HG03460 (cell line): Measurements from ENCODE around the gene ETFB.
"Not testable (repeated sequence)": the region's sequence is repeated elsewhere in the genome, so short reads cannot be mapped to it uniquely, and the experiment has no call there.

ENCODE experiments used
- ATAC-seq: cut with Tn5 transposase; IDR thresholded peaks from one replicate; pipeline ENCODE4 v1.9.1; 2021; ENCODE audit not compliant: unreplicated experiment

The ETFB gene

DNA sequence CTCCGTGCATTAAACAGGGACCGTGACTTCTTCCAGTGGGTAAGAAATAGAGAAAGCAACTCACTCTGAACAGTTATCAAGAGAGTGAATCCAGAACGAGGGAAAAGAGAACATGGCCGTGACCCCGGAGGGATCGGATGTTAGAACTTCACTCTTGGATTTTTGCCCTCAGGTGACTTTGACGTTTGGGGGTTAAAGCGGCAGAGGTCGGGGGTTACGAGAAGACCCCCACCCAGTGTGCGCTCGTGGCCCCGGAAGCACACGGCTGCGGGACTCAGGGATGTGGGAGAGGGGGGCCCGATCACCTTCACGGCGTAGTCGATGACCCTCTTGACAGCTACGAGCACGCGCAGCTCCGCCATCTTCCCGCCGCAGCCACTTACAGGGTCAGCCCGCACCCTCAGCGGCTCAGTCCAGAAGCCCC, at the start of gene ETFB:
ETFB (minus strand) TSS at position 424 of the 424 bp plus-strand sequence; CDS start at position 362, 62 bp downstream.
- ATAC-seq = no peak

GRCh38 chr19:51415187-51415586, 49.0 kb upstream of the ETFB start:
- ATAC-seq = no peak

GRCh38 chr19:51410950-51411748, 45.0 kb upstream of the ETFB start:
- ATAC-seq = no peak

DNA sequence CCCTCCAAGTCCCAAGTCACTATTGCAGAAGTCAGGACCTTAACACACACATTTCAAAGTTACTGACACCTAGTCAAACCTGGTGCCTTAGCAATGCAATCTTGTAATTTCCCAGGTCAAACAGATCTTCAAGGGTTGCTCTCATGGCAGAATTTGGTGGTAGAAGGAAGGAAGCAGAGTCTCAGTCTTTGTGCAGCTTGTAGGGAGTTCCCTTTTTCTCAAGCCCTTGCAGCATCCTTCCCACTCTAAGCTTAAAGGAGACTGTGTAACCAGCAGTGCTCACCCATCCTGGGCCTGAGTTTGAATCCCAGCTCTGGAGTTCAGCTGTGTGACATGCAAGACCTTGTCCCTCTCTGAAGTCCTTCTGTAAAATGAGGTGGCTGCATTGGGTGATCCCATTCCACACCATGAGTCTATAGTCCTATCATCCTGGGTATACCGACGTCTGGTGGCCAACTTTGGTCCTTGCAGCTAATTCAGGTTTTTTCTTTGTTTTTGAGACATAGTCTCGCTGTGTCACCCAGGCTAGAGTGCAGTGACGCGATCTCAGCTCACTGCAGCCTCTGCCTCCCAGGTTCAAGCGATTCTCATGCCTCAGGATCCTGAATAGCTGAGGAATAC, 41.4 kb upstream of the ETFB start:
- ATAC-seq = no peak

- ATAC-seq = no peak
These were observed 35.9 kb upstream of the ETFB start for GRCh38 chr19:51402117-51402516.

DNA sequence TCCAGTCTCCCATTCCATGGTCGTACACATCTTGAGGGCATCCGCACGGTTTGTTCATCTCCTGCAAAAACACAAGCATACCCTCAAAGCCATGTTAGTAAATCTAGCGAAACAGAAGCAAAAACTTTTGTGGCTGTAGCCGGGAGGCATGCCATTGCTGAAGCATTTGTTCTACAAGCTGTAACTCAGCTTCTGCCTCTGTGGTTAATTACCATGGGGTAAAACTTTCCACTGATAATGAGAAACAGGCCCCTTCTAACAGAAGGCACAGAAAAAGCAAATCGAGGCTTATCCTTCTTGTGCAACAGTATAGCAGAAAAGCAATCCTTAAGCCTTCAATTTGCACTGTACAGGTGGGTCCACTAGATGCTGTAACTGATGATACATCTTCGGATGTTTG, 33.7 kb upstream of the ETFB start:
- ATAC-seq = not testable (repeated sequence)

- ATAC-seq = no peak
These were observed 33.0 kb upstream of the ETFB start for GRCh38 chr19:51399231-51399630.

GRCh38 chr19:51398096-51398704, 32.0 kb upstream of the ETFB start:
- ATAC-seq = no peak

GRCh38 chr19:51397453-51397852, 31.3 kb upstream of the ETFB start:
- not testable (repeated sequence) for ATAC-seq

- ATAC-seq = no peak
These were observed 30.0 kb upstream of the ETFB start for GRCh38 chr19:51396175-51396574.

DNA sequence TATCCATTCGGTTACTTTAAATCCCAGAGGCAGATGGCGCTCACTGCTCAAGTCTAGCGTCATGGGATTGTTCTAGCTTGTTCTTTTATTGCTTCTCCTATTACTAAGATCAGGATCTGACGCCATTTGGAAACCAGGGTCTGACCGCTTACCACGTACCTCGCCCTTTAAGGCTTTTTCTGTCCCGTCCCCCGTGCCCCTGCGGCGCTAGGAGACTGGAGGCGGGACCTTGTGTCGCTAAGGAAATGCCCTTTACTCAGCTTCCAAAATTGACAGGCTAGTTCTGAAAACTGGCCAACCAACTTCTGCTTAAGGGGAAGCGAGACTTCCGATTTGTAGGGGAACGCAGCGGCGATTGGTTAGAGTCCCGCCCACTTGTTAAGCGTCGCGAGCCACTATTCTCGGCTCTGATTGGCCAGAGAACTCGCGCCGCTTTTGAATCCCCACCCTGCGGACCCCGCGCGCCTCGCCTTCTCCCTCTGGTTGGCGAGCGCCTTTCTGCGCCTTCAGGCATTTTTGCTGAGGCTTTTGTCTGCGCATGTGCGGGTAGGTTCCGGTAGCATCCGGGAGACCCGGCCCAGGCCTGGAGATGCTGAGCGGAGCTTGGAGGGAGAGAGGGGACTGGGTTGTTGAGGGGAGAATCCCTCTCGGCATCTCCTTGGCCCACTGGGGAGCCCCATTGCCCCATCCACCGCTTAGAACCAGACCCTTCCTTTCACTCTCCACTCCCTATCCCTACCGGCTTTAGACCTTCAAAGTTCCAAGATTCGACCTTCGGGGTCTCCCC, 28.1 kb upstream of the ETFB start:
- peak; percentile 84 for ATAC-seq

GRCh38 chr19:51392701-51393100, 26.5 kb upstream of the ETFB start:
- no peak for ATAC-seq

DNA sequence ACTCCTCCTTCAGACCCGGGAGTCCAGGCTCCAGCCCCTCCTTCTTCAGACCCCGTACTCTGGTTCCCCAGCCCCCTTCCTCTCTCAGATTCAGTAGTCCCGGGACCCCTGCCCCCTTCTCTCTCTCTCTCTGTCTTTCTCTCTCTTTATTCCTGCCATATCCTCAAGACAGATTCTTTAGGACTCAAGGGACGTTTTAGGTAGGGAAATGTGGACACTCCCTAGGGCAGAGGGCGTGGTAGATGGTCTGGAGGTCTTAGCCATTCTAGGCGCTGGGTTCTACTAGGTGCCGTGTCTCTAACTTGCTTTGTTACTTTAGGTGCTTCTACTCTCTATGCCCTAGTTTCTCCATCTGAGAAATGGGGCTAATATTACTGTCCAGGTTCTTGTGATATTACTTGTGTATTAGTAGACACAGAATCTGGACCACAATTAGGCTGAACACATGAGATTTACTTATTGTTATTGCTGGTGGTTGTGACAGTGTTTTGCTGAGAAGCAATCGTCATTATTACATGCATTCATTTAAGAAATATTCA, 25.0 kb upstream of the ETFB start:
- no peak for ATAC-seq

DNA sequence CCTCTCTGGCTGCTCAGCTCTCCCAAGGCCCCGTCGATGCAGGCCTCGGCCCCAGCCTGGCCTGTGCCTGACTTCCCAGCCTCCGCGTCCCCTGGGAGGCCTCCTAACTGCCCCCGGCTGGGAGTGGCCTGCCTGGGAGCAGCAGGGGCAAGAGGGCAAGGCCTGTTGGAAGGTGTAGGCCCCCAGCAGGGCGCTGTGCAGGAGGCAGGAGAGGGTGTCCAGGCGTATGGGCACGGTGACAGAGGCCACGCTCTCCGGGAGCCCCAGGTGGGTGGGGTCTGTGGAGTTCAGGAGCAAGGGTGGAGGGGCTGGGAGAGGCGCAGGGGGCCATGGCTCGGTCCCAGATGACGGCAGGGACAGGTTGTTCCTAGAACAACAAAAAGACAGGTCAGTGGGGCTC, 23.0 kb upstream of the ETFB start:
- ATAC-seq = no peak

- no peak for ATAC-seq
These were observed 21.8 kb upstream of the ETFB start, which contains the start of gene LIM2 for GRCh38 chr19:51387924-51388389. LIM2 (minus strand) TSS chr19:51387974; CDS start chr19:51387443, 531 bp downstream.

DNA sequence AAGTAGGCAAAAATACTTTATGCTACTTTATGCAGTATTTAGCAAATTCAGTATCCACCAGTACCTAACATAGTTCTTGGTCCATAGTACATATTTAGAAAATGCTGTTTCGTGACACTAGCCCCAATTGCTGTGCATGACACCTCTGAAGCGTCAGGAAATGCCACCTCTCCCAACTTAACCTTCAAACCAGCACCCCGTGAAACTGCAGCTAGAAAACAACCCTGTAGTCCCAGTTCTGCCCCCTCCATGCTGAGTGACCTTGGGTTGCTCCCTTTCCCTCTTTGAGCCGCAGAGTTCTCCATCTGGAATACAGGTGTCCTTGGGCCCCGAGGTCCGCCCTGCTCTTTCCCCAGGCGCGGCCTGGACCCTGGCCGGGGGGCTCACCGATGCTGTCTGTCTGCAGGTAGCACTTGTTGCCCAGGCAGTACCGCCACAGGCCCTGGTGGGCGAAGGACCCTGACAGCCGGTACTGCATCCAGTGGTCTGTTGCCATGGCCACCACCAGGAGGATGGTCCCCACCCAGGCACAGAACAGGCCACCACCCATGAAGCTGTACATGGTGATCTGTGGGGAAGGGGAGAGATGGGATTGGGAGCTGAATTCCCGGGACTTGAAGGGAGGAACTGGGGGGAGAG, 20.8 kb upstream of the ETFB start:
- no peak for ATAC-seq

- ATAC-seq = no peak
These were observed 15.8 kb upstream of the ETFB start for GRCh38 chr19:51382004-51382403.

DNA sequence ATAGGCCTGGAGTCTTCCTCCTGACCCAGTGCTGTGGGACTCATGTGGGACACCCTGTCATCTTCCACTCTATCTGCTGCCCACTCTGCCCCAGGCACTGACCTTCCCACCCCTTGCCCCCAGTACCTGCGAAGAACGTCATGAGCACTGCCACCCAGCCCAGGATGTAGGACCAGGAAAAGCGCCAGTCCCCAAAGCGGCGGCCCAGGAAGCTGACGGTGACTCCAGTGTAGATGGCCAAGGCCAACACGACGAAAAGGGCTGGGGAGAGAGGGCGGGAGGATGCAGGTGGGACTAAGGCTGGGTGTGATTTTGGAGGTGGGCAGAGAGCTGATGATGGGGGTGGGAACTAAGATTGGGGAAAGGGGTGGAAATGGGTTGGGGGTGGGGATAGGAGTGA, 14.2 kb upstream of the ETFB start:
- ATAC-seq = no peak

- ATAC-seq = no peak
These were observed 11.2 kb upstream of the ETFB start for GRCh38 chr19:51377422-51377821.

GRCh38 chr19:51375504-51376221, 9.5 kb upstream of the ETFB start:
- ATAC-seq = no peak
